ENCODE measurements around the gene TRIM62. TPM values are rescaled to one million over a fixed set of nuclear protein-coding genes. Genes with fewer than 3 reads are reported as not detected.

Gene TRIM62
- total RNA-seq (2021; fragmentation: NEBNext Ultra II Directional; extraction: Animal tissue kit (Norgen Biotek cat#: 25700)), result 1 to 10 TPM; 6.2 to 7.9 (median 7.1) TPM
- long read RNA-seq, partial matches to known transcripts, result 0 of 2 reads
- long read RNA-seq, other reads (novel, unspliced or antisense), result 2 of 2 reads

DNA sequence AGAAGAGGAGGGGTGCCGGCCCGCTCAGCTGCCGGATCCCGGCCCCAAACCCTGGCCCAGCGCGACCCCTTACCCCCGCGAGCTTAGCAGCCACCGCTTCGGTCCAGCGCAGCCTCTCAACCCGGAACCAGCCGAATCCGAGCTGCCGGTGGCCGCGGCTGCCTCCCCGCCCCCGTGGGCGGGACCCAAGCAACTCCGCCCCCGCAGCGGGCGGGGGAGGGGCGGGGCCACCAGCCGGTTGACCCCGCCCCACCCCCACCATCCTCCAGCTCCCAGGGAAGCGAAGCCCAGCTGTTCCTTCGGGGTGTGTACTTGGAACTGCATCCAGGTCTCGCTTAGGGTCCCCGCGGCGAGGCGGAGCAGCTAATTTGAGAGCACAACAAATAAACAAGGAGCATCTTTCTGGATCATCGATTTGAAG is at the start of gene TRIM62:
Gene TRIM62, minus strand, starts transcription at position 123 of the 421 bp plus-strand sequence. CDS start 611 bp downstream, outside the sequence.
- peak; percentile 50 for DNase-seq
- Mint-ChIP-seq H3K27ac (peak within 1 kb of the TSS; percentile 38; the same call in 1 of the 2 replicates), H3K4me1 (ENCODE audit: low read depth) (peaks cover 19% of the 10 kb centered on the region)

DNA sequence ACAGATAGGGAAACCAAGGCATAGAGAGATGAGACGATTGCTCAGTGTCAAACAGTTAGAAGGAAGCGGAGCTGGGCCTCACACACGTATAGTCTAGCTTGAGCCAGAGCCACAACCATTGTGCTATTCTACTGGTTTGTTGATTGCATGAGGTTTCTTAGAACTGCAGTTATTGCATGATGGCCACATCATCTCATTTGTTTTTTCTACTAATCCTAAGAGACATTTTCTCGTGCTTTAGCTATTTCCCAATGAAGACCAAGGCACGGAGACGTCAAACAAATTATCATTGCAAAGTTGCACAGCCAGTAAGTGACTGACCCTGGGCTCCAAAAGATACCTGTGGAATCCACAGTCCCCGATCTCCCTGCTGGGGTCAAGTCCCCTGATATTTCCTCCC is 49.3 kb upstream of the TRIM62 start:
- Mint-ChIP-seq H3K4me1 (ENCODE audit: low read depth) (peaks cover 36% of the 10 kb centered on the region), H3K27ac (no peak overlapping the region), H3K27me3 (ENCODE audit: insufficient read depth) (peaks cover 19% of the 10 kb centered on the region), H3K9me3 (no peaks in the 10 kb centered on the region), H3K4me3 (no peak overlapping the region), H3K36me3 (ENCODE audit: low read depth) (no peaks in the 10 kb centered on the region)
- DNase-seq, result no peak
- TF ChIP-seq, protein P1, sequence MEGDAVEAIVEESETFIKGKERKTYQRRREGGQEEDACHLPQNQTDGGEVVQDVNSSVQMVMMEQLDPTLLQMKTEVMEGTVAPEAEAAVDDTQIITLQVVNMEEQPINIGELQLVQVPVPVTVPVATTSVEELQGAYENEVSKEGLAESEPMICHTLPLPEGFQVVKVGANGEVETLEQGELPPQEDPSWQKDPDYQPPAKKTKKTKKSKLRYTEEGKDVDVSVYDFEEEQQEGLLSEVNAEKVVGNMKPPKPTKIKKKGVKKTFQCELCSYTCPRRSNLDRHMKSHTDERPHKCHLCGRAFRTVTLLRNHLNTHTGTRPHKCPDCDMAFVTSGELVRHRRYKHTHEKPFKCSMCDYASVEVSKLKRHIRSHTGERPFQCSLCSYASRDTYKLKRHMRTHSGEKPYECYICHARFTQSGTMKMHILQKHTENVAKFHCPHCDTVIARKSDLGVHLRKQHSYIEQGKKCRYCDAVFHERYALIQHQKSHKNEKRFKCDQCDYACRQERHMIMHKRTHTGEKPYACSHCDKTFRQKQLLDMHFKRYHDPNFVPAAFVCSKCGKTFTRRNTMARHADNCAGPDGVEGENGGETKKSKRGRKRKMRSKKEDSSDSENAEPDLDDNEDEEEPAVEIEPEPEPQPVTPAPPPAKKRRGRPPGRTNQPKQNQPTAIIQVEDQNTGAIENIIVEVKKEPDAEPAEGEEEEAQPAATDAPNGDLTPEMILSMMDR (IDR thresholded peaks at IDR 0.05), result no peak

More for the DNA sequence above, at the start of gene TRIM62:
- H3K36me3 Mint-ChIP-seq (ENCODE audit: low read depth), result no peaks in the 10 kb centered on the region
- TF ChIP-seq, protein P1 (IDR thresholded peaks at IDR 0.05), result no peak
- peak within 1 kb of the TSS; percentile 91 for H3K4me3 Mint-ChIP-seq
- H3K9me3 Mint-ChIP-seq, result no peaks in the 10 kb centered on the region
- H3K27me3 Mint-ChIP-seq (ENCODE audit: insufficient read depth), result peaks cover 9% of the 10 kb centered on the region

DNA sequence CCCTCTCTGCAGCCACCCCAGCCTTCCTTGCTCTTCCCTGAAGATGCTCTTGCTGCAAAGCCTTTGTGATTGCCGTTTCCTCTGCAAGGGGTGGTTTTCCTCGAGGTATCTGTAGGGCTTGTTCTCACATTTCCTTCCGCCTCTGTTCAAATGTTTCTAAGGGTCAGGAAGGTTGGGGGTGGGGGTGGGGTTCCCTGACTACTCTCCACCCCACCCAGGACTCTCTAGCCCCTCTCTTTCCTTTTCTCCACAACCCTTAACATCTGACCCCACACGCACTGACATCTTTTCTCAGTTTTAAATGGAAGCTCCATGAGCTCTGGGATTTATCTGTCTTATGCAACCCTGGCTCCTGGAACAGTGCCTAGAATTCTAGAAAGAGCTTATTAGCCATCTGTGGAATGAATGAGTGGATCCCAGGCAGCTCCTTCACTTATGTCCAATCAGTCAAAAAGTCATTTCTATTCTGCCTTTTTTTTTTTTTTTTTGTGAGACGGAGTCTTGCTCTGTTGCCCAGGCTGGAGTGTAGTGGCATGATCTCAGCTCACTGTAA is 47.2 kb upstream of the TRIM62 start:
- H3K27ac Mint-ChIP-seq, result peak overlapping the region; percentile 48; the same call in 1 of the 2 replicates
- H3K4me1 Mint-ChIP-seq (ENCODE audit: low read depth), result peaks cover 22% of the 10 kb centered on the region
- H3K4me3 Mint-ChIP-seq, result no peak overlapping the region
- peaks cover 10% of the 10 kb centered on the region for H3K9me3 Mint-ChIP-seq
- peak; percentile 84 for DNase-seq
- TF ChIP-seq, protein P1 (IDR thresholded peaks at IDR 0.05), result no peak
- peaks cover 11% of the 10 kb centered on the region for H3K36me3 Mint-ChIP-seq (ENCODE audit: low read depth)
- H3K27me3 Mint-ChIP-seq (ENCODE audit: insufficient read depth), result peaks cover 17% of the 10 kb centered on the region

DNA sequence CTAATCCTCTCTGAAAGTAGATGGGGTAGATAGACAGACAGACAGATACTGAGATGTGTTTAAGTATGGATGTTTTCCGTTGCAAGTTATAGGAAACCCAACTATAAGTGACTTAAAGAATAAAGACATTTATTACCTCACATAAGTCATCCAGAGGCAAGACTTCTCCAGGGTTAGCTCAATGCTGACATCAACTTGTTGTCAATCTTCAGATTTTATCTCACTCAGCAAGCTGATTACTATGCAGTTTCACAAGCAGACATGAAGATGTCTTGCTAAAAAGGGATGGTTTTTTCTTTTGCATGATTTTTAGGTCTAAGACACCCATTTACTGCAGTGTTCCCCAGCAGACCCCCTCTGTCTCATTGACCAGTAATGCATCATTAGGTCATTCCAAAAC is 43.7 kb upstream of the TRIM62 start:
- H3K9me3 Mint-ChIP-seq, result peaks cover 18% of the 10 kb centered on the region
- peaks cover 26% of the 10 kb centered on the region for H3K4me1 Mint-ChIP-seq (ENCODE audit: low read depth)
- no peak overlapping the region for H3K4me3 Mint-ChIP-seq
- no peak overlapping the region for H3K27ac Mint-ChIP-seq
- TF ChIP-seq, protein P1 (IDR thresholded peaks at IDR 0.05), result no peak
- no peak for DNase-seq
- peaks cover 19% of the 10 kb centered on the region for H3K27me3 Mint-ChIP-seq (ENCODE audit: insufficient read depth)
- H3K36me3 Mint-ChIP-seq (ENCODE audit: low read depth), result peaks cover 13% of the 10 kb centered on the region

DNA sequence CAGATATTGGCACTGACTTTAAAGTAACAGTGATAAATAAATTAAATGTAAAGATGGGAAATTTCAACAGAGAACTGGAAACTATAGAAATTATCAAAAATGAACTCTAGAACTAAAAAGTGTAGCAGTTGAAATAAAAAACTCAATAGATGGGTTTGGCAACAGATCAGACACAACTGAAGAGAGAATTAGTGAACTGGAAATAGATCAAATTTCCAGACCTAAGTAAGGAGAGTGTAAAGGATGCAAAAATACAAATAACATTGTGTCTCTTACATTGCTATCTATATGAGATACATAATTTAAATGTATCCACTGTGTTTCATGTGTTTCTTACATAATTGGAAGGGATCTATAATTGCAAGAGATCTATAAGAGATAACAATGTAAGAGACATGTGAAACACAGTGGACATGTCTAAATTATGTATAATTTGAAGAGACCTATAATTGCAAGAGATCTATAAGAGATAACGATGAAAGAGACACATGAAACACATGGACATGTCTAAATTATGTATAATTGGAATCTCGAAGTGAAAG is 42.4 kb upstream of the TRIM62 start:
- H3K9me3 Mint-ChIP-seq, result peaks cover 18% of the 10 kb centered on the region
- TF ChIP-seq, protein P1 (IDR thresholded peaks at IDR 0.05), result no peak

More for the DNA sequence above, 42.4 kb upstream of the TRIM62 start:
- DNase-seq, result no peak
- Mint-ChIP-seq H3K27me3 (ENCODE audit: insufficient read depth) (peaks cover 15% of the 10 kb centered on the region), H3K4me1 (ENCODE audit: low read depth) (peaks cover 34% of the 10 kb centered on the region), H3K27ac (no peak overlapping the region), H3K36me3 (ENCODE audit: low read depth) (peaks cover 13% of the 10 kb centered on the region), H3K4me3 (no peak overlapping the region)

Measured in HFFc6 (cell line).